ENCODE measurements around the gene LTC4S.
A peak's percentile ranks its signal among the peaks of the same experiment; 100 is the strongest.
"Not testable (repeated sequence)": the region's sequence is repeated elsewhere in the genome, so short reads cannot be mapped to it uniquely, and the experiment has no call there.

LTC4S gene

GRCh38 chr5:179829732-179830435, 36.1 kb downstream of the LTC4S start:
- no peak for DNase-seq

DNA sequence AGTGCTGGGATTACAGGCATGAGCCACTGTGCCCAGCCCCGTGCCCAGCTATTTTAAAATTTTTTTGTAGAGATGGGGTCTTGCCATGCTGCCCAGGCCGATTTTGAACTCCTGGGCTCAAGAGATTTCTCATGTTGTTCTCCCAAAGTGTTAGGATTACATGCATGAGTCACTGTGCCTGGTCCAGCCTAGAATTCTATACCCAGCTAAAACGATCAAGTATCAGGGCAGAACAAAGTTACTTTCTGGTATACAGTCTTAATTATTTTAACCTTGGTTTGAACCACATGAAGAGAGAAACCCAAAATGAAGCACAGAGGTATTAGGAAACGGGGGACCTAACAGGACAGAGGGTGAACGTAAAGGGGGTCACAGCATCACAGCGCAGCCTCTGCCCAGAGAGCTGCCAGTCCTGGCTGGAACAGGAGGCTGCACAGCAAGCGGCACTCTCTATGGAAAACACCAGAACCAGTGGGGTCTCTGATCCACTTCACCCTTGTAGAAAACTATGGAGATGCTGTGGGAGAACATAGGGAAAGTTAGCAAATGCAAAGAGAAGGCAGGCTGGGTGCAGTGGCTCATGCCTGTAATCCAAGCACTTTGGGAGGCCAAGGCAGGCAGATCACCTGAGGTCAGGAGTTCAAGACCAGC, 37.2 kb downstream of the LTC4S start:
- DNase-seq, result no peak

DNA sequence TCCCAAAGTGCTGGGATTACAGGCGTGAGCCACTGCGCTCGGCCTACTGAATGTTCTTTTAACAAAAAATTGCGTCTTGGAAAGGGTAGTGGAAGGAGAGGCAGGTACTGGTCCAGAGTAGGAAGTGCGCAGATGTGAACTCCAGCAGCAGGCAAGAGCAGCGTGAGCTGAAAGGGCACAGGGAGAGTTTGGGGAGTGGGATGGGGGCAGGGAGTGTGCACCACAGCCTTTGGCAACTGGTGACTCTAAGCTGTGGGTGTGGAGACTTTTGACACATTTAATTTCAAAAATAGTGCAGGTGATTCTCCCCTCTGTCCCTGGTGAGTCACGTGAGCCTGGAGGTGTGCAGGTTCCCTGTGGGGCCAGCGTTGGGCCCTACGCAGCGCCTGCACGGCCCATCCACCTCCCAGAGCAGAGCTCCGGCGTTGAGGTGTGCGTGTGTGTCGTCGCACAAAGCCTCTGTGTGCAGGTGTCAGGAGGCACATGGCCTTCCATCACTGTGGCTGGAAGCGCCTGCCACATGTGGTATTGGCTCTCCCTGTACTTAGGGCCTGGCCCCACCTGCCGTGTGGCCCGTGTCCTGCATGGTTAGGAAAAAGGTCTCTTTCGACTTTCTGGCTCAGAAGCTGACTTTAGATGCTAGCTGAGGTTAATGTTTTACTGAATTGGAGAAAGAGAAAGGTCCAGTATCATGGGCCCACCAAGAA, 38.4 kb downstream of the LTC4S start:
- DNase-seq, result no peak

DNA sequence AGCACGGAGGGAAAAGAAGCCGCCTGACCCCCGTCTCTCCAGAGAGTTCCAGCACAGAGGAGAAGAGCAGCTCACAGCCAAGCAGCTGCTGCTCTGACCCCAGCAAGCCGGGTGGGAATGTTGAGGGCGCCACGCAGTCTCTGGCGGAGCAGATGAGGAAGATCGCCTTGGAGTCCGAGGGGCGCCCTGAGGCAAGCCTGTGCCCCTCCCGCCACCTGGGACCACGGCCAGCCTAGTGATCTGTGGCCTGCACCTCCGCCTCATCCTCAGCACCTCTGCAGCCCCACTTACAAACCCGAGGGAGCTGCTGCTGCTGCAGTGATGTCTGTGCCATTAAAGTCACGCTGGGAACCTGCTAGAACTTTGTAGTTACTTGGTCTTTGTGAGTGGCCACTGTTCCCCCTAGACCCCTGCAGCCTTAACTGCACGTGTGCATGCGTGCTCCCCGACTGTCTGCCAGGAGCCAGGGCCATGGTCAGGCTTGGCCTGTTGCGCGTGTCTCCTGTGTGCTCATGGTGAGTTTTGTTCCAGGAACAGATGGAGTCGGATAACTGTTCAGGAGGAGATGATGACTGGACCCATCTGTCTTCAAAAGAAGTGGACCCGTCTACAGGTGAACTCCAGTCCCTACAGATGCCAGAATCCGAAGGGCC, 39.4 kb downstream of the LTC4S start:
- DNase-seq, result no peak

DNA sequence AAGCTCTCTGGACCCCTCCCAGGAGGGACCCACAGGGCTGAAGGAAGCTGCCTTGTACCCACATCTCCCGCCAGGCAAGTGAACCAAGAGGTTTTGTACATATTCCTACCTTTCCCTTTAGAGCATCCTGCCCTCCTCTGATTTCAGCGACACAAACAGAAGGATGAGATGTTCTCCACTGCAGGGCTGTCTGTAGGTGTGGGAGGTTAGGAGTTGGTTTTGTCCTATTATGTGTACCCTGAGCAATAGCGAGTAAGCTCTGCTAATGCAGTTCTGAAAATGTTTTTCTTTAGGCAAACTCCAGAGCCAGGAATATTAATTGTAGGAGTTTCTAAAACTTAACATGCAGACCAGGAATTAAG, 39.9 kb downstream of the LTC4S start:
- no peak for DNase-seq

DNA sequence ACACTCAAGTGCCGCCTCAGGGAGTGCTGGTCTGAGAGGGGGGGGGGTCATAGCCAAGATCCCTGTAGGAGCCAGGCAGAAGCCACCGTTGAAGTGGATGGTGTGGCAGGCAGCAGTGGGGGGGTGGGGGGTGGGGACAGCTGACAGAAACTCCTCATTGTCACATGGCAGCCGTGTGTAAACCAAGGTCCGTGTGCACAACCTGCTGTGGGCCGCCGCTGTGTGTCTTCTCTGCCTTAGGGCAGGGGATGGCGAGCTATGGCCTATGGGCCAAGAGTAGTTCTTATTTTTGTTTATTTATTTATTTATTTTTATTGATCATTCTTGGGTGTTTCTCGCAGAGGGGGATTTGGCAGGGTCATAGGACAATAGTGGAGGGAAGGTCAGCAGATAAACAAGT, 40.3 kb downstream of the LTC4S start:
- DNase-seq, result no peak

GRCh38 chr5:179834871-179835270, 41.1 kb downstream of the LTC4S start:
- DNase-seq, result not testable (repeated sequence)

DNA sequence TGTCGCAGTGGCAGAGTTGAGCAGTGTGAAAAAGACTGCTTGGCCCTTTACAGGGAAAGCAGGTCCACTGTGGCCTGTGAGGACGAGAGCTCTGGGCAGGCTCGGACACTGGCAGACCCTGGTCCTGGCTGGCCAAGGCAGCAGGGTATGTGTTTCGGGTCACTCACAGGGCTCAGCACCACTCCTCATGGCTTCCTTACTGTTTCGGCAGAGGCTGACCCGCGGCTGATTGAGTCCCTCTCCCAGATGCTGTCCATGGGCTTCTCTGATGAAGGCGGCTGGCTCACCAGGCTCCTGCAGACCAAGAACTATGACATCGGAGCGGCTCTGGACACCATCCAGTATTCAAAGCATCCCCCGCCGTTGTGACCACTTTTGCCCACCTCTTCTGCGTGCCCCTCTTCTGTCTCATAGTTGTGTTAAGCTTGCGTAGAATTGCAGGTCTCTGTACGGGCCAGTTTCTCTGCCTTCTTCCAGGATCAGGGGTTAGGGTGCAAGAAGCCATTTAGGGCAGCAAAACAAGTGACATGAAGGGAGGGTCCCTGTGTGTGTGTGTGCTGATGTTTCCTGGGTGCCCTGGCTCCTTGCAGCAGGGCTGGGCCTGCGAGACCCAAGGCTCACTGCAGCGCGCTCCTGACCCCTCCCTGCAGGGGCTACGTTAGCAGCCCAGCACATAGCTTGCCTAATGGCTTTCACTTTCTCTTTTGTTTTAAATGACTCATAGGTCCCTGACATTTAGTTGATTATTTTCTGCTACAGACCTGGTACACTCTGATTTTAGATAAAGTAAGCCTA, 42.6 kb downstream of the LTC4S start:
- DNase-seq, result peak; percentile 49

DNA sequence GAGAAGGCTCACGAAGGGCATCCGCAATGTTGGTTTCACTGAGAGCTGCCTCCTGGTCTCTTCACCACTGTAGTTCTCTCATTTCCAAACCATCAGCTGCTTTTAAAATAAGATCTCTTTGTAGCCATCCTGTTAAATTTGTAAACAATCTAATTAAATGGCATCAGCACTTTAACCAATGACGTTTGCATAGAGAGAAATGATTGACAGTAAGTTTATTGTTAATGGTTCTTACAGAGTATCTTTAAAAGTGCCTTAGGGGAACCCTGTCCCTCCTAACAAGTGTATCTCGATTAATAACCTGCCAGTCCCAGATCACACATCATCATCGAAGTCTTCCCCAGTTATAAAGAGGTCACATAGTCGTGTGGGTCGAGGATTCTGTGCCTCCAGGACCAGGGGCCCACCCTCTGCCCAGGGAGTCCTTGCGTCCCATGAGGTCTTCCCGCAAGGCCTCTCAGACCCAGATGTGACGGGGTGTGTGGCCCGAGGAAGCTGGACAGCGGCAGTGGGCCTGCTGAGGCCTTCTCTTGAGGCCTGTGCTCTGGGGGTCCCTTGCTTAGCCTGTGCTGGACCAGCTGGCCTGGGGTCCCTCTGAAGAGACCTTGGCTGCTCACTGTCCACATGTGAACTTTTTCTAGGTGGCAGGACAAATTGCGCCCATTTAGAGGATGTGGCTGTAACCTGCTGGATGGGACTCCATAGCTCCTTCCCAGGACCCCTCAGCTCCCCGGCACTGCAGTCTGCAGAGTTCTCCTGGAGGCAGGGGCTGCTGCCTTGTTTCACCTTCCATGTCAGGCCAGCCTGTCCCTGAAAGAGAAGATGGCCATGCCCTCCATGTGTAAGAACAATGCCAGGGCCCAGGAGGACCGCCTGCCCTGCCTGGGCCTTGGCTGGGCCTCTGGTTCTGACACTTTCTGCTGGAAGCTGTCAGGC, 43.6 kb downstream of the LTC4S start:
- no peak for DNase-seq

GRCh38 chr5:179839328-179840256, 45.8 kb downstream of the LTC4S start:
- no peak for DNase-seq

DNA sequence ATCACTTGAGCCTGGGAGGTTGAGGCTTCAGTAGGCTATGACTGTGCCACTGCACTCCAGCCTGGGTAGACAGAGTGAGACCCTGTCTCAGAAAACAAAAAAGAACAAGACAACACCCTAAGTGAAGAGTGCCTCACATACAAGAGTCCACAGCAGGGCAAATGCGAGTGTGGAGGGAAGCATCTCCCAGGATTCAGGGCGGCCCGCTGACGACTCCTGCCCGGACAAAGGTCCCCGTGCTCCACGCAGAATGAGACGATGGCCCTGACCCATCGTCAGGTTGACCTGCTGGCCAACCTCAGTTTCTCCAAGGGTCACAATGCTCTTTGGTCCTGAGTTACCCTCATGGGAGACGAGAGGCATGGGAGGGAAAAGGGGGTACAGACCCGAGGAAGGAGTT, 46.5 kb downstream of the LTC4S start:
- no peak for DNase-seq

DNA sequence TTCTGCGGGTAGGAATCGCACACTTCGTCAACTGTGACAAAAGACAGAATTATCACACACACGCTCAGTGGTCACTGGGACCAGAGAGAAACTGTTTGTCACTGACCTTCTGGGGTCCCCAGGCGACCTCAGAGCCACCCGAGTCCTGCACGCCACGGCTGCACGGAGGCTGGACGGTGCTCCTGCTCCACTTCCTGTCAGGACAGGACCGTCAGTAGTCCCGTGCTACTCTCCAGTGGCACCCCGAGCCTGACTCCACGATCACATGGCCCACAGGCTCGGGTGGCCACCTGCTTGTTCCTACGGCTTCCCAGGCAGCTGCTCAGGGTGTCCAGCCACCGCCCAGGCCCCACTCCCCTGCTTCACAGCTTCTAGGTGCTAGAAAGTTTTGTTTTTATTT, 47.0 kb downstream of the LTC4S start:
- no peak for DNase-seq

- DNase-seq, result no peak
Measured at GRCh38 chr5:179841621-179842020, 47.8 kb downstream of the LTC4S start.

All from stimulated activated CD4-positive, alpha-beta T cell treated with anti-CD3 and anti-CD28 coated beads, Interleukin-12 subunit alpha, Interleukin-12 subunit beta, amount 100 ng/mL, for 4 hours (primary cell).